ENCODE results near the gene GRK6. TPM values are rescaled to one million over a fixed set of nuclear protein-coding genes. Genes with fewer than 3 reads are reported as not detected.

GRK6 gene
- total RNA-seq, 1 experiment from 2014 or later, result 75.2 TPM

GRCh38 chr5:177470759-177471536 lies 44.5 kb downstream of the GRK6 start:
- Histone ChIP-seq H3K56ac (ENCODE audit: insufficient read length, low read depth, low read length) (no peak overlapping the region), H3K27me3 (ENCODE audit: insufficient read depth, low read length) (no peaks in the 10 kb centered on the region), H4K20me1 (ENCODE audit: control insufficient read depth, insufficient read depth, insufficient read length) (no peaks in the 10 kb centered on the region), H4K5ac (ENCODE audit: insufficient read length, low read depth, low read length) (no peak overlapping the region), H3T11ph (ENCODE audit: low read length) (no peak overlapping the region), H3K4me1 (ENCODE audit: insufficient read depth, low read length) (peaks cover 24% of the 10 kb centered on the region; the same call in 1 of the 2 replicates), H3K79me2 (ENCODE audit: insufficient read depth, low read length) (peaks cover 26% of the 10 kb centered on the region; the same call in 1 of the 2 replicates), H2AK5ac (ENCODE audit: insufficient read length, low read length) (no peak overlapping the region), H3K79me1 (ENCODE audit: insufficient read depth, low read depth, low read length, poor library complexity, severe bottlenecking) (peaks cover 10% of the 10 kb centered on the region), H3K23ac (ENCODE audit: insufficient read length, low read depth, low read length) (no peak overlapping the region), H3K23me2 (ENCODE audit: insufficient read length, low read depth, low read length, poor library complexity, severe bottlenecking) (peaks cover 4% of the 10 kb centered on the region), H2BK12ac (ENCODE audit: insufficient read length, low read depth, low read length) (no peak overlapping the region), H2BK120ac (ENCODE audit: low read depth, low read length, poor library complexity, severe bottlenecking) (no peak overlapping the region), H3K9ac (ENCODE audit: extremely low read depth, insufficient read length, low read length) (no peak overlapping the region), H4K8ac (replicated peaks; ENCODE audit: insufficient read length, low read depth, low read length) (no peak overlapping the region), H2BK5ac (ENCODE audit: insufficient read length, low read length) (no peak overlapping the region), H3K4me2 (ENCODE audit: insufficient read depth, insufficient read length, low read length) (no peak overlapping the region), H3K4ac (ENCODE audit: low read depth, low read length) (no peak overlapping the region), H2BK20ac (ENCODE audit: low read depth, low read length, poor library complexity, severe bottlenecking) (no peak overlapping the region), H3K18ac (ENCODE audit: insufficient read length, low read depth, low read length) (no peak overlapping the region), H3K27ac (ENCODE audit: insufficient read length, low read depth, low read length) (no peak overlapping the region), H3K14ac (ENCODE audit: insufficient read depth, low read length) (no peak overlapping the region), H3K9me3 (ENCODE audit: control insufficient read depth, low read depth, low read length) (no peaks in the 10 kb centered on the region), H2AFZ (ENCODE audit: low read length) (no peak overlapping the region), H2BK15ac (ENCODE audit: low read depth, low read length) (no peak overlapping the region), H4K91ac (ENCODE audit: insufficient read length, low read depth, low read length) (no peak overlapping the region)
- no peaks in the 10 kb centered on the region; the same call in 1 of the 2 replicates for H3K27me3 Mint-ChIP-seq (ENCODE audit: low read depth)
- no CpG with 5 or more reads among the region's 10 CpGs for WGBS (ENCODE audit: extremely low coverage, insufficient read length, low lambda C conversion rate)
- TF ChIP-seq CTCF (conservative IDR thresholded peaks at IDR 0.05), result no peak
- DNase-seq, result no peak
- peaks cover 43 to 61% (median 59%) of the 10 kb centered on the region in 3 experiments for H3K36me3 Mint-ChIP-seq (ENCODE audit: insufficient read depth in 1 of 3, low read depth in 3 of 3)
- H3K27ac Mint-ChIP-seq, result peak overlapping the region; percentile 95 to 96 (median 95)
- peaks cover 36 to 60% of the 10 kb centered on the region in 2 experiments for H3K4me1 Mint-ChIP-seq
- H3K4me3 Mint-ChIP-seq, result peak overlapping the region; percentile 83 to 89
- H3K9me3 Mint-ChIP-seq, result peaks cover 0 to 2% of the 10 kb centered on the region in 2 experiments; a peak in 1 of 5 replicates
